Tracheal epithelial cell (primary cell): ENCODE results near the gene KCNA1. TPM values are rescaled to one million over a fixed set of nuclear protein-coding genes. Genes with fewer than 3 reads are reported as not detected.

Source experiments
- total RNA-seq: library from RNA; depleted of rRNA; stranded (reverse); fragments of >200 nt; gene quantifications from 2 replicates; pipeline ENCODE4 v1.2.1, GENCODE V29; 2014

Gene KCNA1
- total RNA-seq: not detected in 2 replicates

GRCh38 chr12:4909734-4910501 lies at the start of gene KCNA1:
TSS of gene KCNA1 (plus strand) at chr12:4909905. CDS start at chr12:4911379, 1,474 bp downstream.

Other genes with a start within 250 kb of the KCNA1 start
- not detected in 2 replicates for gene GALNT8, start 189.5 kb upstream of the KCNA1 start, total RNA-seq
- gene KCNA5, start 134.0 kb downstream of the KCNA1 start, total RNA-seq: not detected in 2 replicates